ENCODE data around the gene TMTC2. TPM values are rescaled to one million over a fixed set of nuclear protein-coding genes. Genes with fewer than 3 reads are reported as not detected.

Gene TMTC2
- total RNA-seq, 1 experiment from 2014 or later: 3.1 TPM

- in situ Hi-C loops (cut with HindIII; ENCODE audit: low pct_unique_long_range_greater_than_20kb, low sequenced_read_pairs): no loop called here
- no peak for DNase-seq (ENCODE audit: low read depth)
Observed at GRCh38 chr12:83153177-83153576, 466.5 kb downstream of the TMTC2 start.

GRCh38 chr12:83156815-83157214, 470.1 kb downstream of the TMTC2 start:
- DNase-seq (ENCODE audit: low read depth): no peak
- in situ Hi-C loops (cut with HindIII; ENCODE audit: low pct_unique_long_range_greater_than_20kb, low sequenced_read_pairs): no loop called here

- in situ Hi-C loops (cut with HindIII; ENCODE audit: low pct_unique_long_range_greater_than_20kb, low sequenced_read_pairs): no loop called here
- no peak for DNase-seq (ENCODE audit: low read depth)
Observed at GRCh38 chr12:83157604-83158003, 470.9 kb downstream of the TMTC2 start.

- in situ Hi-C loops (cut with HindIII; ENCODE audit: low pct_unique_long_range_greater_than_20kb, low sequenced_read_pairs): no loop called here
Observed at GRCh38 chr12:83158613-83159207, 472.0 kb downstream of the TMTC2 start.

DNA sequence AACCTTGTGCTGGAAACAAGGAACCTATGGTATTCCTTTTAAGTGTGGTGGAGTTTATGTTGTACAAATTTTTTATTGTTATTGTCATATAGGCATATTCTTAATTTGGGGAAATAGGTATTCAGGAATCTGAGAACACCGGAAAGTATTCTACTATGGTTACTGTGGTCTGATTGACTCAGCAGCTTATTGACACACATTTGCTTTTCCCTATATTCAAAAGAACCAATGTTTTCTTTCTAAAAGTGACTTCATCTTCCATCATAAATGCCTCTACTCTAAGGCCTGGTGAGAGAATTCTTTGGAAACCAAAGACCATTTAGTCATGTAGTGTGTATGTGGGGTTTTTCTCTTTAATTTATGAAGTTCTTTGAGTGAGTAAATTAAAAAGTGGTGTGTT, 474.8 kb downstream of the TMTC2 start:
- in situ Hi-C loops (cut with HindIII; ENCODE audit: low pct_unique_long_range_greater_than_20kb, low sequenced_read_pairs): no loop called here
- DNase-seq (ENCODE audit: low read depth): no peak

More at GRCh38 chr12:83158613-83159207, 472.0 kb downstream of the TMTC2 start:
- DNase-seq (ENCODE audit: low read depth): no peak

- in situ Hi-C loops (cut with HindIII; ENCODE audit: low pct_unique_long_range_greater_than_20kb, low sequenced_read_pairs): no loop called here
- DNase-seq (ENCODE audit: low read depth): peak; percentile 16
Observed at GRCh38 chr12:83168751-83169150, 482.0 kb downstream of the TMTC2 start.

DNA sequence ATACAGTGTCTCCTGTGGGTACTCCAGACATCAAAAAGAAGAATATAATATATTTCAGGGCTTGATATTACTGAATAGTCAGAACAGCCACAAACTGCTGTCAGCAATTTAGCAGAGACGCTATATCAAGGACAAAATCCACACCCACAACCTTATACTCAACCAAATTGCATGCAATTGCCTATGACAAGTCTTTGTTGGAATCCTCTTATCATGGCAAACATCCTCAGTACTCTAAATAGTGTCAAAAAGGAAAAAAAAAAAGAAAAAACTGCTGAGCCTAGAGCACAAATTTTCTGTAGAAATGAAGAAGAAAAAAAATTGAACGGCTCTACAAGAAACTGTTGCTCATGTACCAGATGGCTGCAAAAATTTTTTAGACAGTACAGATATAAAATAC, 485.7 kb downstream of the TMTC2 start:
- in situ Hi-C loops (cut with HindIII; ENCODE audit: low pct_unique_long_range_greater_than_20kb, low sequenced_read_pairs): no loop called here
- no peak for DNase-seq (ENCODE audit: low read depth)

- in situ Hi-C loops (cut with HindIII; ENCODE audit: low pct_unique_long_range_greater_than_20kb, low sequenced_read_pairs): no loop called here
- DNase-seq (ENCODE audit: low read depth): no peak
Observed at GRCh38 chr12:83172866-83173649, 486.4 kb downstream of the TMTC2 start.

DNA sequence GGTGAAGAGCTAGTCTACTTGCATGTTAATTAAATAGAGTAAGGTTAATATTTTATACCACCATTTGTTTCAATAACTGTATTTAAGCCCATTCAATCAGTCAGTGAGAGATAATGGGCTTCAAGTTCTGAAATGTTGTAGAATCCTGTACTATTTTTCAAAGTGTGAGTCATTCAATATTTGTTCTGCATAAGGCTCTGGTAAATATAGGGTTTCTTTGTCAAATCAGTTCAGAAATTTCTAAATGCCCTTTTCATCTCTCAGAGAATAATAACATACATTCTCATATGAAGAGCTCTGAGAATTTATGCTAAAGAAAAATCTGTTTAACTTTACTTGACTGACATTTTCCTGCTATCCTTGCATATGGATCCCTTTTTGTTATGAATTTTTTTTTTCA, 493.3 kb downstream of the TMTC2 start:
- DNase-seq (ENCODE audit: low read depth): no peak
- in situ Hi-C loops (cut with HindIII; ENCODE audit: low pct_unique_long_range_greater_than_20kb, low sequenced_read_pairs): no loop called here

DNA sequence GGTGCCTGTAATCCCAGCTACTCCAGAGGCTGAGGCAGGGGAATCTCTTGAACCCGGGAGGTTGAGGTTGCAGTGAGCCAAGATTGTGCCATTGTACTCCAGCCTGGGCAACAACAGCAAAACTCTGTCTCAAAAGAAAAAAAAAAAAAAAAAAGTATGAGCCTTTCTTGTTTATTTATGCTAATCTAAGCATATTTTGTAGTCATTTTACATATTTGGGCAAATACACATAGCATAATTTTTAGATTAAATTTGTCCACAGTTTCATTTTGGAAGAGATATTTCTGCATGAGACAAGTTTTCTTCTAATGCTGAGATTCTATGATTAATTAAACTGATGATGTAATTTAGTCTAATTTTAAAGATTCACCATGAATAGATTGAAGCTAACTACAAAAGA, 494.4 kb downstream of the TMTC2 start:
- in situ Hi-C loops (cut with HindIII; ENCODE audit: low pct_unique_long_range_greater_than_20kb, low sequenced_read_pairs): no loop called here
- no peak for DNase-seq (ENCODE audit: low read depth)

DNA sequence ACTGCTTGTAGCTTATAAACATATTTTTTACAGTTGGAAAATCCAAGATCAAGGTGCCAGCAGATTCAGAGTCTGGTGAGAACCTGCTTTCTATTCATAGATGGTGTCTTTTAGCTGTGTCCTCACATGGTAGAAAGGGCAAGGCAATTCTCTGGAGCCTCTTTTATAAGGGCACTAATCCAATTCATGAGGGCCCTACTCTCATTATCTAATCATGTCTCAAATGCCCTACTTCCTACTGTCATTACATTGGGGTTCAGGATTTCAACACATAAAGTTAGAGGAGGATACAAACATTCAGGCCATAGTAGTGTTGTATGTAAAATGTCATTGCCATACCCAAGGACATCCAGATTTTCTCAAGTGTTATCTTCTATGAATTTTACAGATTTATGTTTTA, 496.4 kb downstream of the TMTC2 start:
- in situ Hi-C loops (cut with HindIII; ENCODE audit: low pct_unique_long_range_greater_than_20kb, low sequenced_read_pairs): no loop called here
- DNase-seq (ENCODE audit: low read depth): no peak

Data from Caki2 (cell line).